Measurements from ENCODE around the gene ALOX5AP. TPM values are rescaled to one million over a fixed set of nuclear protein-coding genes. Genes with fewer than 3 reads are reported as not detected.

Gene ALOX5AP
- total RNA-seq, 4 donors from 2014 or later = 14.8 to 48.2 (median 17.2) TPM

- Histone ChIP-seq H3K27ac (replicated peaks in 1 of 4) (no peak overlapping the region), H3K27me3 (no peaks in the 10 kb centered on the region), H3K36me3 (no peaks in the 10 kb centered on the region), H3K4me1 (peaks cover 0 to 6% (median 0%) of the 10 kb centered on the region in 4 donors), H3K4me3 (no peak overlapping the region), H3K9me3 (no peaks in the 10 kb centered on the region)
- DNase-seq (ENCODE audit: extremely low spot score) = no peak
- TF ChIP-seq EP300 (IDR thresholded peaks at IDR 0.05) = no peak
- no peak for TF ChIP-seq POLR2AphosphoS5 (IDR thresholded peaks at IDR 0.05)
- no peak for TF ChIP-seq CTCF (IDR thresholded peaks at IDR 0.05)
- no peak for TF ChIP-seq POLR2A (IDR thresholded peaks at IDR 0.05; ENCODE audit: low read depth)
- 76% methylated on average over 4 of the region's 4 CpGs for WGBS
- intact Hi-C loops (cut with DNase I) = no loop called here
Observed at GRCh38 chr13:30711375-30711774, 24.0 kb upstream of the ALOX5AP start.

GRCh38 chr13:30711837-30712236, 23.5 kb upstream of the ALOX5AP start:
- no peaks in the 10 kb centered on the region for H3K9me3 ChIP-seq
- 83% methylated on average over 6 of the region's 6 CpGs for WGBS
- H3K4me3 ChIP-seq = no peak overlapping the region
- intact Hi-C loops (cut with DNase I) = no loop called here
- no peak overlapping the region for H3K27ac ChIP-seq (replicated peaks in 1 of 4)
- no peak for DNase-seq (ENCODE audit: extremely low spot score)
- H3K4me1 ChIP-seq = peaks cover 0 to 6% (median 0%) of the 10 kb centered on the region in 4 donors
- no peak for TF ChIP-seq POLR2AphosphoS5 (IDR thresholded peaks at IDR 0.05)
- no peak for TF ChIP-seq POLR2A (IDR thresholded peaks at IDR 0.05; ENCODE audit: low read depth)
- TF ChIP-seq EP300 (IDR thresholded peaks at IDR 0.05) = no peak
- no peak for TF ChIP-seq CTCF (IDR thresholded peaks at IDR 0.05)
- no peaks in the 10 kb centered on the region for H3K27me3 ChIP-seq
- H3K36me3 ChIP-seq = no peaks in the 10 kb centered on the region

GRCh38 chr13:30712536-30713532, 22.5 kb upstream of the ALOX5AP start:
- WGBS = 67% methylated on average over 11 of the region's 13 CpGs
- no peak for DNase-seq (ENCODE audit: extremely low spot score)
- H3K4me3 ChIP-seq = no peak overlapping the region
- no peaks in the 10 kb centered on the region for H3K9me3 ChIP-seq
- TF ChIP-seq CTCF (IDR thresholded peaks at IDR 0.05) = no peak
- TF ChIP-seq POLR2AphosphoS5 (IDR thresholded peaks at IDR 0.05) = peak; percentile 24 to 39
- no peak for TF ChIP-seq EP300 (IDR thresholded peaks at IDR 0.05)
- TF ChIP-seq POLR2A (IDR thresholded peaks at IDR 0.05; ENCODE audit: low read depth) = no peak
- H3K4me1 ChIP-seq = peaks cover 0 to 6% (median 0%) of the 10 kb centered on the region in 4 donors
- H3K27me3 ChIP-seq = no peaks in the 10 kb centered on the region
- no peaks in the 10 kb centered on the region for H3K36me3 ChIP-seq
- H3K27ac ChIP-seq (replicated peaks in 1 of 4) = no peak overlapping the region
- intact Hi-C loops (cut with DNase I) = no loop called here

- TF ChIP-seq CTCF (IDR thresholded peaks at IDR 0.05) (no peak), POLR2A (IDR thresholded peaks at IDR 0.05; ENCODE audit: low read depth) (no peak), POLR2AphosphoS5 (IDR thresholded peaks at IDR 0.05) (no peak), EP300 (IDR thresholded peaks at IDR 0.05) (no peak)
- Histone ChIP-seq H3K27ac (replicated peaks in 1 of 4) (no peak overlapping the region), H3K9me3 (no peaks in the 10 kb centered on the region), H3K4me1 (peaks cover 0 to 6% (median 0%) of the 10 kb centered on the region in 4 donors), H3K4me3 (no peak overlapping the region), H3K27me3 (no peaks in the 10 kb centered on the region), H3K36me3 (no peaks in the 10 kb centered on the region)
- 86% methylated on average over 8 of the region's 10 CpGs for WGBS
- DNase-seq (ENCODE audit: extremely low spot score) = no peak
- intact Hi-C loops (cut with DNase I) = no loop called here
Observed at GRCh38 chr13:30714629-30715371, 20.5 kb upstream of the ALOX5AP start.
